Mammary epithelial cell (primary cell): ENCODE results near the gene GJB4.

Experiments used
- EZH2 ChIP-seq: IDR thresholded peaks from 2 replicates; pipeline ENCODE4 v1.6.1; 2012; ENCODE audit warnings: low read length, inconsistent platforms, borderline replicate concordance
- TF ChIP-seq, protein P1 (sequence below), 2 donors: IDR thresholded peaks in 1 of 2; conservative IDR thresholded peaks in 1 of 2; 2 replicates each; pipeline ENCODE4 v1.5.1; 2011 to 2012; ENCODE audit warnings: inconsistent platforms in 2 of 2, low read length in 2 of 2, mild to moderate bottlenecking in 2 of 2, control low read depth in 1 of 2, low read depth in 1 of 2; ENCODE audit not compliant: insufficient read depth in 1 of 2; ENCODE audit errors: extremely low read depth in 1 of 2

- TF ChIP-seq, protein P1, sequence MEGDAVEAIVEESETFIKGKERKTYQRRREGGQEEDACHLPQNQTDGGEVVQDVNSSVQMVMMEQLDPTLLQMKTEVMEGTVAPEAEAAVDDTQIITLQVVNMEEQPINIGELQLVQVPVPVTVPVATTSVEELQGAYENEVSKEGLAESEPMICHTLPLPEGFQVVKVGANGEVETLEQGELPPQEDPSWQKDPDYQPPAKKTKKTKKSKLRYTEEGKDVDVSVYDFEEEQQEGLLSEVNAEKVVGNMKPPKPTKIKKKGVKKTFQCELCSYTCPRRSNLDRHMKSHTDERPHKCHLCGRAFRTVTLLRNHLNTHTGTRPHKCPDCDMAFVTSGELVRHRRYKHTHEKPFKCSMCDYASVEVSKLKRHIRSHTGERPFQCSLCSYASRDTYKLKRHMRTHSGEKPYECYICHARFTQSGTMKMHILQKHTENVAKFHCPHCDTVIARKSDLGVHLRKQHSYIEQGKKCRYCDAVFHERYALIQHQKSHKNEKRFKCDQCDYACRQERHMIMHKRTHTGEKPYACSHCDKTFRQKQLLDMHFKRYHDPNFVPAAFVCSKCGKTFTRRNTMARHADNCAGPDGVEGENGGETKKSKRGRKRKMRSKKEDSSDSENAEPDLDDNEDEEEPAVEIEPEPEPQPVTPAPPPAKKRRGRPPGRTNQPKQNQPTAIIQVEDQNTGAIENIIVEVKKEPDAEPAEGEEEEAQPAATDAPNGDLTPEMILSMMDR (conservative IDR thresholded peaks at IDR 0.05 in 1 of 2, IDR thresholded peaks at IDR 0.05 in 1 of 2; ENCODE audit: extremely low read depth in 1 of 2, insufficient read depth in 1 of 2, low read depth in 1 of 2, low read length in 2 of 2), result no peak
- no peak for TF ChIP-seq EZH2
Measured at GRCh38 chr1:34795916-34796315, 36.4 kb downstream of the GJB4 start.
